NCI-H1092 (cell line): ENCODE data around the gene KIF4A.
A peak's percentile ranks its signal among the peaks of the same experiment; 100 is the strongest.
"Not testable (repeated sequence)": the region's sequence is repeated elsewhere in the genome, so short reads cannot be mapped to it uniquely, and the experiment has no call there.

ENCODE experiments used
- DNase-seq: peaks from one replicate; lab custom pipeline; 2025; lab: John Stamatoyannopoulos, UW

KIF4A gene

GRCh38 chrX:70289793-70290770, at the start of gene KIF4A, which contains the start of gene PDZD11:
Gene KIF4A, plus strand, starts transcription at chrX:70290104. Its CDS starts 355 bp downstream, at chrX:70290459.
Gene PDZD11, minus strand, starts transcription at chrX:70289927. Its CDS starts 586 bp downstream, at chrX:70289341.
- DNase-seq: peak; percentile 75

- DNase-seq: no peak
Measured at GRCh38 chrX:70240751-70241150, 49.2 kb upstream of the KIF4A start.

- no peak for DNase-seq
Measured at GRCh38 chrX:70241501-70241900, 48.4 kb upstream of the KIF4A start.

GRCh38 chrX:70243601-70244000, 46.3 kb upstream of the KIF4A start:
- not testable (repeated sequence) for DNase-seq

- DNase-seq: no peak
Measured at GRCh38 chrX:70244881-70245280, 45.0 kb upstream of the KIF4A start.

GRCh38 chrX:70247252-70247651, 42.7 kb upstream of the KIF4A start:
- no peak for DNase-seq

- DNase-seq: no peak
Measured at GRCh38 chrX:70252491-70252890, 37.4 kb upstream of the KIF4A start.

GRCh38 chrX:70253377-70254062, 36.4 kb upstream of the KIF4A start:
- DNase-seq: no peak

GRCh38 chrX:70254063-70254400, 35.9 kb upstream of the KIF4A start:
- no peak for DNase-seq

GRCh38 chrX:70254909-70255308, 35.0 kb upstream of the KIF4A start:
- no peak for DNase-seq

- DNase-seq: no peak
Measured at GRCh38 chrX:70255452-70255851, 34.5 kb upstream of the KIF4A start.

- no peak for DNase-seq
Measured at GRCh38 chrX:70257423-70258288, 32.2 kb upstream of the KIF4A start.

GRCh38 chrX:70260104-70260503, 29.8 kb upstream of the KIF4A start, which contains the start of gene P2RY4:
Gene P2RY4, minus strand, starts transcription at chrX:70260204. Its CDS starts 580 bp downstream, at chrX:70259624.
- no peak for DNase-seq

- peak; percentile 16 for DNase-seq
Measured at GRCh38 chrX:70262952-70263567, 26.8 kb upstream of the KIF4A start.

GRCh38 chrX:70264784-70265183, 25.1 kb upstream of the KIF4A start:
- DNase-seq: no peak

GRCh38 chrX:70268034-70268433, 21.9 kb upstream of the KIF4A start, which contains the start of gene ARR3:
Gene ARR3, plus strand, starts transcription at chrX:70268334. Its CDS starts 1,052 bp downstream, at chrX:70269386.
- no peak for DNase-seq

GRCh38 chrX:70274029-70274428, 15.9 kb upstream of the KIF4A start:
- DNase-seq: not testable (repeated sequence)

GRCh38 chrX:70279081-70279480, 10.8 kb upstream of the KIF4A start:
- DNase-seq: no peak

GRCh38 chrX:70280573-70280972, 9.3 kb upstream of the KIF4A start:
- no peak for DNase-seq

- no peak for DNase-seq
Measured at GRCh38 chrX:70281951-70282350, 8.0 kb upstream of the KIF4A start, which contains the start of gene RAB41. Gene RAB41, plus strand, starts transcription at chrX:70282172. Its CDS starts 46 bp downstream, at chrX:70282218.

GRCh38 chrX:70289168-70289792, 624 bp upstream of the KIF4A start:
- DNase-seq: no peak
